ENCODE results near the gene RILPL2.
A peak's percentile ranks its signal among the peaks of the same experiment; 100 is the strongest.
"Not testable (repeated sequence)": the region's sequence is repeated elsewhere in the genome, so short reads cannot be mapped to it uniquely, and the experiment has no call there.

Gene RILPL2, protein sequence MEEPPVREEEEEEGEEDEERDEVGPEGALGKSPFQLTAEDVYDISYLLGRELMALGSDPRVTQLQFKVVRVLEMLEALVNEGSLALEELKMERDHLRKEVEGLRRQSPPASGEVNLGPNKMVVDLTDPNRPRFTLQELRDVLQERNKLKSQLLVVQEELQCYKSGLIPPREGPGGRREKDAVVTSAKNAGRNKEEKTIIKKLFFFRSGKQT

DNA sequence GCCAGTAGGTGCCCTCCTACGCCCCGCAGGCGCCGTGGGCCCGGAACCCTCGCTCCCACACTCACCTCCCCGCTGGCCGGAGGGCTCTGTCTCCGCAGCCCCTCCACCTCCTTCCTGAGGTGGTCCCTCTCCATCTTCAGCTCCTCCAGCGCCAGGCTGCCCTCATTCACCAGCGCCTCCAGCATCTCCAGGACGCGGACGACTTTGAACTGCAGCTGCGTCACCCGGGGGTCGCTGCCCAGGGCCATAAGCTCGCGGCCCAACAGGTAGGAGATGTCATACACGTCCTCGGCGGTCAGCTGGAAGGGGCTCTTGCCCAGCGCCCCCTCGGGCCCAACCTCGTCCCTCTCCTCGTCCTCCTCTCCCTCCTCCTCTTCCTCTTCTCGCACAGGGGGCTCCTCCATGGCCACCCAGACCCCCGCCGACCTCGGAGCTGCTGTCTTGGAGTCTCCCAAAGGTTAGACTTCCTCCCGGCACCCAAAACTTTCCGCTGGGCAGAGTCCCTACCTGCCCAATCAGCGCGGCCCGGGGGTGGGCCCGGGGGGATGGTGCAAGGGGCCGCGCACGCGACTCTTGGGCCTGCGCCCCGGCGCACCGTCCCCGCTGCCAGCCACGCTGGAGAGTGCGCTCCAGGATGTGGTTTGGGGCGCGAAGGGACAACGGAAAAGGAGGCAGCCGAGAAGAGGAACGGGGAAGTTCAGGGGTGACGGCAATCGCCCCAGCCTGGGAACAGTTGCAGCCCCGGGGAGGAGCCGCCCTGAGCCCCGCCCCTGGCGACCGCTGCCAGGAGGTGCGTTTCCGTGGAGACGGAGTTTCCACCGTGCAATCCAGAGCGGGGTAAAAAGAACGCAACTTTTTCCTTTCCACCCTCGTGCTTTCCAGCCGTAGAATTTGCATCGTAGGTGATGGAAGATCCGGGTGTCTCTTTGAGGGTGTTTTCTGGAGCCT lies at the start of gene RILPL2:
TSS of gene RILPL2 (minus strand) at position 668 of the 948 bp plus-strand sequence. CDS start at position 404, 264 bp downstream.
- DNase-seq (ENCODE audit: extremely low read depth in 1 of 2, low read depth in 1 of 2), result peak; percentile 87 to 89

- DNase-seq (ENCODE audit: extremely low read depth in 1 of 2, low read depth in 1 of 2), result no peak
Observed at GRCh38 chr12:123485756-123486155, 49.3 kb upstream of the RILPL2 start.

- DNase-seq (ENCODE audit: extremely low read depth in 1 of 2, low read depth in 1 of 2), result no peak
Observed at GRCh38 chr12:123483602-123484248, 47.2 kb upstream of the RILPL2 start.

DNA sequence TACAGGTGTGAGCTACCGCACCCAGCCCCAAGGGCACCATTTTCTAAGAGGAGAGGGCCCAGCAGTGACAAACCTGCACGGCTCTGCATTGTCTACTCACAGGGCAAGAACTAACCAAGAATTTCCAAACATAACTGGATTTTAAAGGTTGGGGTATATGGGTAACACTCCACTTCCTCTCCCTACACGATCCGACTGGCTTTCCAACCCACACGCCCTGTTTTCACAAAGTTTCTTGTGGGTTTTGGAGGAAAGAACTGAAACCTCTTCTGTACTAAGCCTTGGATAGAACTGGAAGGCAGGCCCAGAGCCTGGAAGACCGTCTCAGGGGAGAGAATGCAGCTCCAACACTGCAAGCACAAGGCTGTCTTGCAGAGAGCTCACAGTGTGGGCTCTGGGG lies 46.4 kb upstream of the RILPL2 start:
- no peak for DNase-seq (ENCODE audit: extremely low read depth in 1 of 2, low read depth in 1 of 2)

DNA sequence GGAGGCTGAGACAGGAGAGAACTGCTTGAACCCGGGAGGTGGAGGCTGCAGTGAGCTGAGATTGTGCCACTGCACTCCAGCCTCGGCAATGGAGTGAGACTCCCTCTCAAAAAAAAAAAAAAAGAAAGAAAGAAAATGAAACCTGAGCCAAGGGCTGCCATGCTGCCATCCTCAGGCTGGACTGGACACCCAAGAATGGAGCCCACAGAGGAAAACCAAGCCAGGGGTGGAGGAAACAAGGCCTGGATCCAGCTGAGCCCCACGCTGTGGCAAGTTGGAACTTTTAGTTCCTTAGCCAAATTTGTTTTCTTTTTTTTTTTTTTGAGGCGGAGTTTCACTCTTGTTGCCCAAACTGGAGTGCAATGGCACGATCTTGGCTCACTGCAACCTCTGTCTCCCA lies 44.8 kb upstream of the RILPL2 start:
- DNase-seq (ENCODE audit: extremely low read depth in 1 of 2, low read depth in 1 of 2), result not testable (repeated sequence)

DNA sequence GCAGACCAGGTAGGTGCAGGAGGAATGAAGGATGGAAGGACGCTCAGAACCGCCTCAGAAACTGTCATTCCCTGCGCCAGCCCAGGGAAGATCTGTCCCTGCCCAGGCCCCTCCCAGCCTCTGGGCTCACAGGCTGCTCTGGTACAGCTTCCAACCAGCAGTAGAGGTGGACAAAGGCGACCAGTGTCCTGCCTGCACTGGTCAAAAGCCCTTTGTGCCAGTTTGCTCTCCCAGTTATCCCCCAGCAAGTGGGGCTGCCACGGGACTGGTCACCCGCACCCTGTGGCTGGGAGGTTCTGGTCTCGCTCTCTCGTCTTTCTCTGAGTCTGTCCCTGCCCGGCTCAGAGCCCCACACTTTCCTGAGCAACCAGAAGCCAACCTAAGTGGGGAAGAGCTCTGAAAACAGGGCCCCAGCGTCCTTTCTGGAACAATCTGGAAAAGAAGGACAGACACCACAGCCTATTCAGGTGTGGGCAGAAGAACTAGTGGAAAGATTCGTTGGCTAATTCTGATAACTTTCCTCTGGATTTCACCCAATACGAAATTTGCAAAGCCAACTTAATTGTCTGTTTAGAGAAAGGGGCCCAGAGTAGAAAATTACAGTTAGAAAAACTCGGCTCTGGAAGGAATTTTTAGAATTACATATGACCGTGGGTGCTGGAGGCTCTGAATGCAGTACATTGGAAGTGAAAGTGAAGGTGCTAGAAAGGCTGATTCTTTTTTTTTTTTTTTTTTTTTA lies 43.1 kb upstream of the RILPL2 start:
- no peak for DNase-seq (ENCODE audit: extremely low read depth in 1 of 2, low read depth in 1 of 2)

- DNase-seq (ENCODE audit: extremely low read depth in 1 of 2, low read depth in 1 of 2), result no peak
Observed at GRCh38 chr12:123478762-123479161, 42.3 kb upstream of the RILPL2 start.

DNA sequence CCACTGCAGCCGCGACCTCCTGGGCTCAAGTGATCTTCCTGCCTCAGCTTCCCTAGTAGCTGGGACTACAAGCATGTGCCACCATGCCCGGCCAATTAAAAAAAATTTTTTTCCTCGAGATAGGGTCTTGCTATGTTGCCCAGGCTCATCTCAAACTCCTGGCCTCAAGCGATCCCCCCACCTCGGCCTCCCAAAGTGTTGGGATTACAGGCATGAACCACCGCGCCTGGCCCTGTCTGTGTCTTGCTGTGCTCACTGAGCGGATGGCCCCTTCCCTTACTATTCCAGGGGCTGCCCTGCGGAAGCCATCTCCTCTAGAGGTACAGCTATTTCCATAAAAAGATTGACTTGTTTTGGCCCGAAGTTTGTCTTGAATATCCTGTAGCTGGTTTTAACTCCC lies 41.6 kb upstream of the RILPL2 start:
- DNase-seq (ENCODE audit: extremely low read depth in 1 of 2, low read depth in 1 of 2), result no peak

GRCh38 chr12:123475246-123475703 lies 38.8 kb upstream of the RILPL2 start:
- no peak for DNase-seq (ENCODE audit: extremely low read depth in 1 of 2, low read depth in 1 of 2)

DNA sequence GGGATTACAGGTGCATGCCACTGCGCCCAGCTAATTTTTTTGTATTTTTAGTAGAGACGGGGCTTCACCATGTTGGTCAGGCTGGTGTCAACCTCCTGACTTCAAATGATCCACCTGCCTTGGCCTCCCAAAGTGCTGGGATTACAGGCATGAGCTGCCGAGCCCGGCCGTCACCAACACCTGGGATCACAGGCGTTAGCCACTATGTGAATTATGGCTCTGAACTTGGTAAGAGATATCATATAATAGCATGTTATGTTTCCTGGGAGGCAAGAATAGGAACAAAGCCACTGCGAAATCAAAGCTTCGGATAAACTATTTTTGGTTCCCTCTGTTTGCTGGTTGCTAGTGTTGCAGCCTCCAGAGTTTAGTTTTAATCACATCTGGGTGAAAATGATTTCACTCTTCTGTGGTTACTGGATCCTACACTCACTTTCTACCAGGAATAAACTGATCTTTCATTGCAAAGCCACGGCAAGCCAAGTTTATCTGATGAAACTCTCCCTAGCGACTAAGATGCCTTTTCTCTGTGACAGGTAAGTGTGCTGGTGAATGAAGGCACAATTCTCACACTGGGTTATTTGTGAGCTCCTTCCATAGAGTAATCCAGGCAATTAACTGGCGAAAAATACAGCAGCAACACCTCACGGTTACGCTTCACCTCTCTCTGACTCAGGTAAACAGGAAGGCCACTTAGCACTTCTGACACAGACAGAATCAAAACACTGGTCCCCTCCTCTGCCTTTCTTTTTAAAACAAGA lies 38.2 kb upstream of the RILPL2 start:
- DNase-seq (ENCODE audit: extremely low read depth in 1 of 2, low read depth in 1 of 2), result no peak

DNA sequence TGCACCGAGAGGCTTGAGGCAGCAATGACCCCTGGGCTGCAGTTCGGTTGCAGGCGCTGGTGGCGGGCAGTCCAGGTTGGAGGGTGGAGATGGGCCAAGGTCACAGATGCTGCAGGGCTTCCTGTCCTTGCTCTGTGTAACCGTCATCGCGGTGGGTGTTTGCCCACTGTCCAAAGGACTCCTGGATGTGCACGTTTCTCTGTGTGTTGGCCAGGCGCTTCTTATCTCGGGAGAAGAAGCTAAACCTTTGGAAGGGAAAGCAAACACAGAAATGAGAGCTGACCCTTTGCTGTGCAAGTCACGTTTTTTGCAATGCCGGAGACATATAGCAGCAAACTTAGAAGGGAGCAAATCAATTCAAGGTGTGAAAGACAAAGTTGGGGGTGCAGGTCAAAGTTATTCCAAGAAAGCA lies 36.0 kb upstream of the RILPL2 start:
- no peak for DNase-seq (ENCODE audit: extremely low read depth in 1 of 2, low read depth in 1 of 2)

GRCh38 chr12:123471374-123472068 lies 35.0 kb upstream of the RILPL2 start:
- DNase-seq (ENCODE audit: extremely low read depth in 1 of 2, low read depth in 1 of 2), result no peak

DNA sequence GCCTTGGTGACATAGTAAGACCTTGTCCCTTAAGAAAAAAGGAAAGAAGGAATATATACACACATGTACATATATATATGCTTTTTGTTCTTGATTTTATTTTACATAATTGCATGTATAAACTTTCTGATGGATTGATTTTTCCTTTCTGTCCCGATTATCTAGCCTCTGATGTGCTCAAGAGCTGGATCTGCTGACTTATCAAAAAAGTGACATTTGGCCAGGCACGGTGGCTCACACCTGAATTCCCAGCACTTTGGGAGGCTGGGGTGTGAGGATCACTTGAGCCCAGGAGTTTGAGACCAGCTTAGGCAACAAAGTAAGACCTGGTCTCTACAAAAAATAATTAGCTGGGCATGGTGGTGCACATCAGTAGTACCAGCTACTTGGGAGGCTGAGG lies 33.5 kb upstream of the RILPL2 start:
- no peak for DNase-seq (ENCODE audit: extremely low read depth in 1 of 2, low read depth in 1 of 2)

GRCh38 chr12:123468786-123469185 lies 32.3 kb upstream of the RILPL2 start:
- no peak for DNase-seq (ENCODE audit: extremely low read depth in 1 of 2, low read depth in 1 of 2)

DNA sequence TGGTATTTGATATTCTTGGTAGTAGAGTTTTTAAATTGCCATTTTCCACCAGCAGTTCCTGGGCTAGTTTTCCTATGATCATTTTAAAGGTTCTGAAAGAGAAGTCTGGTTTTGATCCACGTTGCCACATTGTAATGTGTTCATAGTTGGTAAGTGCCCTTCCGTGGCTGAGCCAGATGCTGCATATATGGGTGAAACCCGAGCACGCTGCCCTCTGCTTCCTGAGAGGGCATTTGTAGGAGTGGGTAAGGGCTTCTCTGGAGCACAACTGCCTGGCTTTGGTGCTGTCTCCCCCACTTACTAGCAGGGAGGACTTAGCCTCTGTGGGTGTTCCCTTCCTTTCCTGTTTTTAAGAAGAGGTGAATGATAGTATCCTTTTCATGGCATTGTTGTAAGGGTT lies 28.6 kb upstream of the RILPL2 start:
- DNase-seq (ENCODE audit: extremely low read depth in 1 of 2, low read depth in 1 of 2), result no peak

DNA sequence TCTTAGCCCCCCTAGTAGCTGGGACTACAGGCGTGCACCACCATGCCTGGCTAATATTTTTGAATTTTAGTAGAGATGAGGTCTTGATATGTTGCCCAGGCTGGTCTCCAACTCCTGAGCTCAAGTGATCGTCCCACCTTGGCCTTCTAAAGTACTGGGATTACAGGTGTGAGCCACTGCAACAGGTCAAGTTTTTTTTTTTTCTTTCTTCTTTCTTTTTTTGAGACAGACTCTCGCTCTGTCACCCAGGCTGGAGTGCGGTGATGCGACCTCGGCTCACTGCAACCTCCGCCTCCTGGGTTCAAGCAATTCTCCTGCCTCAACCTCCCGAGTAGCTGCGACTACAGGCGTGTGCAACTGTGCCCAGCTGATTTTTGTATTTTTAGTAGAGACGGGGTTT lies 26.7 kb upstream of the RILPL2 start:
- DNase-seq (ENCODE audit: extremely low read depth in 1 of 2, low read depth in 1 of 2), result not testable (repeated sequence)

DNA sequence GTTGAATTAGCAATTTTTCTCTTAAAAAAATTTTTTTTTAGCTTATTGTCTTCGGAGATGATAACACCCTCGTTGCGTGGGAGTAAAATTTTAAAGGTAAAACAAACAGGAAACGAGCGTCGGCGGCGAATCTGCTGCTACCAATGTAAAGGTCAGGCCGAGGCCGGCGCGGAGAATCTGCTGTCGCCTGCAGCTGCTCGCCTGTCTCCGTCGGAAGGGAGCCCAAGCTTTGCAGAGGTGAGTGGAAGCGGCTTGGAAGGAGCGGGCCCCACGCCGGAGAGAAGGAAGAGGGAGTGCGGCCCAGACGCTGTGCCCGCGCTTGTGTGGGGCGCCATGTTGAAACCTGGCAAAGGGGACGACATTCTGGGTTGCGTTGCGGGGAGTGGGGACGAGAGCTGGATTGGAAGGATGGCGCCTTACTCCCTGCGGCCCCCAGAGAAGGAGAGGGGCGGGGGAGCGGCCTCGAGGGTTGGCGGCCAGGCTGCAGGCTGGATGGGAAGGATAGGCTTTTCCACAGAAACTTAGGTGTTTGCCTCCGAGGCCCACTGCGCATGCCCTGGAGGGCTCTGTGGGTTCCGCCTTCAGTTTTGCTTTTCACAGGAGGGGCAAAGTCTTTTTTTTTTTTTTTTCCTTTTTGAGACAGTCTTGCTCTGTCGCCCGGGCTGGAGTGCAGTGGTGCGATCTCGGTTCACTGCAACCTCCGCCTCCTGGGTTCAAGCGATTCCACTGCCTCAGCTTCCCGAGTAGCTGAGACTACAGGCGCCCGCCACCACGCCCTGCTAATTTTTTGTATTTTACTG lies 21.7 kb upstream of the RILPL2 start, which contains the start of gene SNRNP35:
TSS of gene SNRNP35 (plus strand) at position 160 of the 800 bp plus-strand sequence. CDS start 7,402 bp downstream, outside the sequence.
- DNase-seq (ENCODE audit: extremely low read depth in 1 of 2, low read depth in 1 of 2), result peak; percentile 70 to 77

DNA sequence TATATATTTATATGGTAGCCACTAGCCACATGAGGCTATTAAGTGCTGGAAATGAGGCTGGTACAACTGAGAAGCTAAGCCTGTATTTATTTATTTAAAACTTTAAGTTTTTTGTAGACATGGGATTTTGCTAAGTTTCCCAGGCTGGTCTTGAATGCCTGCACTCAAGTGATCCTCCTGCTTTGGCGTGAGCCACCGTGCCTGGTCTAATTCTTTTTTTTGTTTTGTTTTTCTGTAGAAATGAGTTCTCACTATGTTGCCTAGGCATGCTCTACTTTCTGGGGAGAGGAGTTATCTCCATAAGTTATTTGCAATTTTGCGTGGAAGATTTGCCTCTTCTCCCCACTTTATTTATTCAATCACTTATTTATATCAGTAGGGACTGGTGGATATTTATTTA lies 16.7 kb upstream of the RILPL2 start:
- no peak for DNase-seq (ENCODE audit: extremely low read depth in 1 of 2, low read depth in 1 of 2)

GRCh38 chr12:123452276-123452550 lies 15.7 kb upstream of the RILPL2 start:
- not testable (repeated sequence) for DNase-seq (ENCODE audit: extremely low read depth in 1 of 2, low read depth in 1 of 2)

All from stimulated activated CD8-positive, alpha-beta memory T cell treated with anti-CD3 and anti-CD28 coated beads, Interleukin-7, amount 100 ng/mL, for 48 hours (primary cell).